CD14-positive monocyte (primary cell): ENCODE measurements around the gene ZNF385B. TPM values are rescaled to one million over a fixed set of nuclear protein-coding genes. Genes with fewer than 3 reads are reported as not detected.

Experiments
- DNase-seq, 3 donors: peaks; one replicate each; pipeline ENCODE4 v3.0.0-alpha.2; 2011 to 2022
- H2AFZ ChIP-seq: 2 replicates; pipeline ENCODE4 v1.6.0; 2012; ENCODE audit warnings: mild to moderate bottlenecking, low read depth, low read length, inconsistent platforms; ENCODE audit not compliant: insufficient read depth, poor library complexity, severe bottlenecking
- H3K27ac ChIP-seq, 2 donors: 1 replicate in 1 of 2; 2 replicates in 1 of 2; pipeline ENCODE4 v1.5.1; 2012 to 2013; ENCODE audit warnings: low read length in 2 of 2, control low read depth in 1 of 2, inconsistent platforms in 1 of 2, low read depth in 1 of 2, mild to moderate bottlenecking in 1 of 2
- H3K27me3 ChIP-seq, 2 donors: one replicate each; pipeline versions ENCODE4 v1.6.0 to v1.6.1; 2011 to 2013; ENCODE audit warnings: low read length in 2 of 2; ENCODE audit not compliant: control insufficient read depth in 2 of 2, insufficient read depth in 2 of 2
- H3K36me3 ChIP-seq, 2 donors: replicated peaks in 1 of 2; 1 replicate in 1 of 2; 2 replicates in 1 of 2; pipeline versions ENCODE4 v1.5.1 to v1.6.1; 2012 to 2013; ENCODE audit warnings: low read length in 2 of 2, control low read depth in 1 of 2, inconsistent platforms in 1 of 2, mild to moderate bottlenecking in 1 of 2; ENCODE audit not compliant: insufficient read depth in 2 of 2, control insufficient read depth in 1 of 2
- H3K4me1 ChIP-seq, 2 donors: 1 replicate in 1 of 2; 2 replicates in 1 of 2; pipeline versions ENCODE4 v1.5.1 to v1.6.1; 2012 to 2013; ENCODE audit warnings: low read length in 2 of 2, control low read depth in 1 of 2, inconsistent platforms in 1 of 2, mild to moderate bottlenecking in 1 of 2, moderate library complexity in 1 of 2; ENCODE audit not compliant: insufficient read depth in 2 of 2, control insufficient read depth in 1 of 2
- H3K4me2 ChIP-seq: replicated peaks from 2 replicates; pipeline ENCODE3; 2012; ENCODE audit warnings: low read length, moderate library complexity, mild to moderate bottlenecking; ENCODE audit not compliant: poor library complexity, severe bottlenecking; ENCODE audit errors: extremely low read depth
- H3K4me3 ChIP-seq, 3 experiments: fragments of 200-600 bp in 1 of 3; sonication (generic) in 1 of 3; replicated peaks in 1 of 3; 1 replicate in 2 of 3; 2 replicates in 1 of 3; pipeline ENCODE4 v1.5.1; 2011 to 2013; ENCODE audit warnings: low read length in 3 of 3, mild to moderate bottlenecking in 3 of 3, control low read depth in 2 of 3, low read depth in 2 of 3, inconsistent platforms in 1 of 3, moderate library complexity in 1 of 3
- H3K79me2 ChIP-seq: 2 replicates; pipeline ENCODE4 v1.6.0; 2012; ENCODE audit warnings: mild to moderate bottlenecking, control low read depth, inconsistent platforms, low read length, moderate library complexity; ENCODE audit not compliant: insufficient read depth
- H3K9ac ChIP-seq: 2 replicates; pipeline ENCODE4 v1.6.0; 2017; ENCODE audit warnings: low read length, mild to moderate bottlenecking; ENCODE audit not compliant: insufficient read depth, poor library complexity, severe bottlenecking
- H3K9me3 ChIP-seq, 2 donors: replicated peaks in 1 of 2; 1 replicate in 1 of 2; 2 replicates in 1 of 2; pipeline versions ENCODE4 v1.5.1 to v1.6.1; 2012 to 2013; ENCODE audit warnings: low read length in 2 of 2, control low read depth in 1 of 2; ENCODE audit not compliant: control insufficient read depth in 1 of 2, insufficient read depth in 1 of 2
- H4K20me1 ChIP-seq: 2 replicates; pipeline ENCODE4 v1.6.0; 2012; ENCODE audit warnings: mild to moderate bottlenecking, low read length, control low read depth, moderate library complexity; ENCODE audit not compliant: insufficient read depth
- H3K27ac Mint-ChIP-seq, 7 donors: one replicate each; pipeline ENCODE4 v1.8.0; 2020; ENCODE audit warnings: mild to moderate bottlenecking in 7 of 7, mixed read lengths in 7 of 7, moderate library complexity in 6 of 7, inconsistent platforms in 2 of 7
- H3K27me3 Mint-ChIP-seq, 3 donors: one replicate each; pipeline ENCODE4 v1.8.0; 2021 to 2022; ENCODE audit warnings: low read depth in 3 of 3, mild to moderate bottlenecking in 3 of 3, mixed read lengths in 3 of 3, moderate library complexity in 3 of 3, inconsistent platforms in 1 of 3
- H3K36me3 Mint-ChIP-seq, 2 donors: one replicate each; pipeline ENCODE4 v1.8.0; 2020; ENCODE audit warnings: mixed read lengths in 2 of 2, inconsistent platforms in 1 of 2, mild to moderate bottlenecking in 1 of 2
- H3K4me1 Mint-ChIP-seq: one replicate; pipeline ENCODE4 v1.8.0; 2020; ENCODE audit warnings: mild to moderate bottlenecking, mixed read lengths
- H3K4me3 Mint-ChIP-seq, 2 donors: one replicate each; pipeline ENCODE4 v1.8.0; 2020; ENCODE audit warnings: mild to moderate bottlenecking in 2 of 2, mixed read lengths in 2 of 2, moderate library complexity in 1 of 2
- H3K9me3 Mint-ChIP-seq, 7 donors: one replicate each; pipeline ENCODE4 v1.8.0; 2020 to 2022; ENCODE audit warnings: mixed read lengths in 7 of 7, mild to moderate bottlenecking in 6 of 7, moderate library complexity in 6 of 7, inconsistent platforms in 2 of 7
- WGBS: methylation state at CpG from one replicate; pipeline ENCODE4 v1.1.5; 2013; ENCODE audit warnings: missing lambda C conversion rate; ENCODE audit not compliant: insufficient coverage; 5-methylcytosine and 5-hydroxymethylcytosine counted together
- intact Hi-C, 2 donors: fragments of 100-400 bp; cut with micrococcal nuclease; formaldehyde crosslinking; loops; one replicate each; pipeline versions ENCODE4 v1.15.0 to v1.15.1; 2023
- polyA plus RNA-seq, 3 donors: library from polyadenylated mRNA; depleted of rRNA in 1 of 3; unstranded in 2 of 3; stranded (reverse) in 1 of 3; fragments of 300-500 nt in 2 of 3; fragments of >200 nt in 1 of 3; fragmentation: Illumina TruSeq in 2 of 3; gene quantifications; 1 replicate in 2 of 3; 2 replicates in 1 of 3; pipeline ENCODE4 v1.2.3, GENCODE V29; 2012 to 2021
- TF ChIP-seq, protein P1 (sequence below): fragments of 200-600 bp; IDR thresholded peaks from one replicate; pipeline ENCODE4 v1.8.0; 2022; ENCODE audit warnings: antibody characterized with exemption, mild to moderate bottlenecking

The ZNF385B gene
- polyA plus RNA-seq, 3 donors, result not detected

DNA sequence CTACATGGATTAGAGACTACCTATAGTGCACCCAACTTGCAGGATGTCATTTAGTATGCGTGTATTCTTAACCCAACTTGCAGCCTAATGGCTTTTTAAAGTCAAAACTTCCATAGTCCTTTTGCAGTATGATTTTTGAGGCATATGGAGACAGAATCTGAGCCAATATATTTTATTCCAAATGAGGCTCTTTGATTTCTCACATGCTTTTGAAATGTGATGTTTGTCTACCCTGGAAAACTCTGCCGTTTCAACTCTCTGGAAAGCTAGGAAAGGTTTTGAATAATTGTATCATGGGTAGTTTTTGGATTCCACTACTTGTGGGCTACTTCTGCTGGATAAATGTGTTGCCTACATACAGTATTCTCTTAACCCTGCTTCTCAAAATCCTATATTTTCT is 206.6 kb downstream of the ZNF385B start:
- Mint-ChIP-seq H3K27ac (no peak overlapping the region), H3K4me3 (no peak overlapping the region), H3K9me3 (peaks cover 0 to 2% (median 0%) of the 10 kb centered on the region in 7 donors), H3K27me3 (no peaks in the 10 kb centered on the region), H3K4me1 (no peaks in the 10 kb centered on the region), H3K36me3 (no peaks in the 10 kb centered on the region)
- Histone ChIP-seq H3K27me3 (no peaks in the 10 kb centered on the region), H3K9ac (no peak overlapping the region), H3K36me3 (no peaks in the 10 kb centered on the region), H4K20me1 (no peaks in the 10 kb centered on the region), H3K27ac (no peak overlapping the region), H3K79me2 (no peaks in the 10 kb centered on the region), H3K4me3 (no peak overlapping the region), H3K4me1 (no peaks in the 10 kb centered on the region), H3K9me3 (no peaks in the 10 kb centered on the region), H2AFZ (no peak overlapping the region), H3K4me2 (no peak overlapping the region)
- intact Hi-C loops, result no loop called here
- WGBS, result no CpG with 5 or more reads among the region's 2 CpGs
- DNase-seq, result no peak
- TF ChIP-seq, protein P1, sequence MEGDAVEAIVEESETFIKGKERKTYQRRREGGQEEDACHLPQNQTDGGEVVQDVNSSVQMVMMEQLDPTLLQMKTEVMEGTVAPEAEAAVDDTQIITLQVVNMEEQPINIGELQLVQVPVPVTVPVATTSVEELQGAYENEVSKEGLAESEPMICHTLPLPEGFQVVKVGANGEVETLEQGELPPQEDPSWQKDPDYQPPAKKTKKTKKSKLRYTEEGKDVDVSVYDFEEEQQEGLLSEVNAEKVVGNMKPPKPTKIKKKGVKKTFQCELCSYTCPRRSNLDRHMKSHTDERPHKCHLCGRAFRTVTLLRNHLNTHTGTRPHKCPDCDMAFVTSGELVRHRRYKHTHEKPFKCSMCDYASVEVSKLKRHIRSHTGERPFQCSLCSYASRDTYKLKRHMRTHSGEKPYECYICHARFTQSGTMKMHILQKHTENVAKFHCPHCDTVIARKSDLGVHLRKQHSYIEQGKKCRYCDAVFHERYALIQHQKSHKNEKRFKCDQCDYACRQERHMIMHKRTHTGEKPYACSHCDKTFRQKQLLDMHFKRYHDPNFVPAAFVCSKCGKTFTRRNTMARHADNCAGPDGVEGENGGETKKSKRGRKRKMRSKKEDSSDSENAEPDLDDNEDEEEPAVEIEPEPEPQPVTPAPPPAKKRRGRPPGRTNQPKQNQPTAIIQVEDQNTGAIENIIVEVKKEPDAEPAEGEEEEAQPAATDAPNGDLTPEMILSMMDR, result no peak

DNA sequence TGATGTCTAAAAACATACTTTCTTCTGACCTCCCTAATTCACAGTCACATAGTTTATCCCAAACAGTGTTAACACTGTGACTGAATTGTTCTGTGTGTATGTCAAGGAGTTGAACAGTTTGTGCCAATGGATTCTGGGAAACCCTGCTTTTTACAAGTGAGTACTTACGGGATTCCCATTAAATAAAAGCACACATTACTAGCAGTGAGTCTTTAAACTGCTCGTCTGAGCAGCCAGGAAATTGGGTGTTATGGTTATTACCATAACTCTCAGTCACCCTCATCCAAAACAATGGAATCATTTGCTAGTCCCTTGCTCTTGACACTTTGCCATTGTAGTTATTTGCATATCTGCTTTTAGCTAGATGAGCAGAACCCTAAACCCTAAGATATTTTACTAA is 209.1 kb downstream of the ZNF385B start:
- H3K4me1 Mint-ChIP-seq, result no peaks in the 10 kb centered on the region
- no CpG with 5 or more reads among the region's 2 CpGs for WGBS
- H3K27ac Mint-ChIP-seq, result no peak overlapping the region
- TF ChIP-seq, protein P1, result no peak
- no peaks in the 10 kb centered on the region for H4K20me1 ChIP-seq
- H3K36me3 Mint-ChIP-seq, result no peaks in the 10 kb centered on the region
- H3K27me3 ChIP-seq, result no peaks in the 10 kb centered on the region
- H3K9me3 ChIP-seq, result no peaks in the 10 kb centered on the region
- no peak overlapping the region for H3K9ac ChIP-seq
- H3K27ac ChIP-seq, result no peak overlapping the region
- H3K9me3 Mint-ChIP-seq, result peaks cover 0 to 2% (median 0%) of the 10 kb centered on the region in 7 donors
- H2AFZ ChIP-seq, result no peak overlapping the region
- intact Hi-C loops, result no loop called here
- H3K27me3 Mint-ChIP-seq, result peaks cover 0 to 3% (median 3%) of the 10 kb centered on the region in 3 donors
- no peak overlapping the region for H3K4me3 Mint-ChIP-seq
- no peak for DNase-seq
- H3K4me3 ChIP-seq, result no peak overlapping the region
- no peaks in the 10 kb centered on the region for H3K36me3 ChIP-seq
- H3K79me2 ChIP-seq, result no peaks in the 10 kb centered on the region
- no peaks in the 10 kb centered on the region for H3K4me1 ChIP-seq
- no peak overlapping the region for H3K4me2 ChIP-seq
